Nephron (organoid): Measurements from ENCODE around the gene CFC1.
"Not testable (repeated sequence)": the region's sequence is repeated elsewhere in the genome, so short reads cannot be mapped to it uniquely, and the experiment has no call there.

ENCODE experiments used
- H3K27ac Mint-ChIP-seq, 3 experiments: 2 replicates each; pipeline ENCODE4 v1.8.0; 2020; ENCODE audit warnings: mixed read lengths in 3 of 3, mild to moderate bottlenecking in 2 of 3, moderate library complexity in 1 of 3
- H3K27me3 Mint-ChIP-seq: 2 replicates; pipeline ENCODE4 v1.8.0; 2021; ENCODE audit warnings: low read depth, mild to moderate bottlenecking, moderate library complexity, mixed read lengths
- H3K36me3 Mint-ChIP-seq: 2 replicates; pipeline ENCODE4 v1.8.0; 2020; ENCODE audit warnings: low read depth, mixed read lengths
- H3K4me1 Mint-ChIP-seq: 2 replicates; pipeline ENCODE4 v1.8.0; 2020; ENCODE audit warnings: mixed read lengths
- H3K4me3 Mint-ChIP-seq, 3 experiments: 2 replicates each; pipeline ENCODE4 v1.8.0; 2020; ENCODE audit warnings: mild to moderate bottlenecking in 3 of 3, mixed read lengths in 3 of 3, moderate library complexity in 2 of 3
- H3K9me3 Mint-ChIP-seq: 2 replicates; pipeline ENCODE4 v1.8.0; 2020; ENCODE audit warnings: mixed read lengths

The CFC1 gene

GRCh38 chr2:130554178-130554577 lies 45.2 kb downstream of the CFC1 start:
- H3K4me1 Mint-ChIP-seq, H3K27me3 Mint-ChIP-seq, H3K4me3 Mint-ChIP-seq, H3K36me3 Mint-ChIP-seq, H3K27ac Mint-ChIP-seq, H3K9me3 Mint-ChIP-seq: not testable (repeated sequence)

DNA sequence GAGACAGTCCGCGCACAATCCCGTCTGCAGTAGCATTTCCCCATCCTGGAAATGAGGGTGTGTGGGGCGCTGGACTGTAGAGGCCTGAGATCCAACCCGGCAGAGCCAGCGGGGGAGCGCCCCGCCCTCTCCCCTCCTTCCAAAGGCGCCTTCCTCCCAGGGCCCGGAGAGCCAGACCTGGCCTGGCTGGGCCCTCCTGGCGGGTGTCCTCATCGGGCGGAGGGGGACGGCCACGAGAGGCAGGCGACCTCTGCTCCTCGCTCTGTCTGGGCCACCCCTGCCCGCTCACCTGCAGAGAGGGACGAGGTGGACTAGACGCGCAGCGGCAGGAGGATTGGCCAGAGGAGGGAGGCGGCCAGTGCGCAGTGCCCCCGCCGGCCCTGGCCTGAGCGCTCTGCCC lies 49.9 kb downstream of the CFC1 start:
- H3K36me3 Mint-ChIP-seq, H3K9me3 Mint-ChIP-seq, H3K4me3 Mint-ChIP-seq, H3K27me3 Mint-ChIP-seq, H3K27ac Mint-ChIP-seq, H3K4me1 Mint-ChIP-seq: not testable (repeated sequence)

DNA sequence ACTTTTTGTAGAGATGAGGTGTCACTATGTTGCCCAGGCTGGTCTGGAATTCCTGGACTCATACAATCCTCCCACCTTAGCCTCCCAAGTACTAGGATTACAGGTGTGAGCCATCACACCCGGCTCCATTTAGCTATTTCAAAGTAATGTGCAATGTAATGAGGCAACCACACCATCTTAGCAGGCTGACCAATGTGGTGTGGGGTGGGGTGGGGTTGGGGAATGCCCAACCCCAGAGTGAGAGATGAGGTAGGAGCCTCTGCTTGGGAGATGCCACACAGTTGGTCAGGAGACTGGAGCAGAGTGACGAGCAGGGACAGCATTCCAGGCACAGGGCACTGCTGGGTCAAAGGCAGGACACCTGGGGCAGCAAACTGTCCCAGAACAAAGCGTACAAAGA lies 51.0 kb downstream of the CFC1 start:
- H3K4me1 Mint-ChIP-seq, H3K36me3 Mint-ChIP-seq, H3K9me3 Mint-ChIP-seq, H3K27ac Mint-ChIP-seq, H3K4me3 Mint-ChIP-seq, H3K27me3 Mint-ChIP-seq: not testable (repeated sequence)

GRCh38 chr2:130544978-130545377 lies 54.4 kb downstream of the CFC1 start:
- not testable (repeated sequence) for H3K27me3 Mint-ChIP-seq, H3K27ac Mint-ChIP-seq, H3K36me3 Mint-ChIP-seq, H3K9me3 Mint-ChIP-seq, H3K4me3 Mint-ChIP-seq, H3K4me1 Mint-ChIP-seq

GRCh38 chr2:130543785-130544528 lies 55.4 kb downstream of the CFC1 start:
- H3K36me3 Mint-ChIP-seq, H3K9me3 Mint-ChIP-seq, H3K27ac Mint-ChIP-seq, H3K4me1 Mint-ChIP-seq, H3K4me3 Mint-ChIP-seq, H3K27me3 Mint-ChIP-seq: not testable (repeated sequence)

DNA sequence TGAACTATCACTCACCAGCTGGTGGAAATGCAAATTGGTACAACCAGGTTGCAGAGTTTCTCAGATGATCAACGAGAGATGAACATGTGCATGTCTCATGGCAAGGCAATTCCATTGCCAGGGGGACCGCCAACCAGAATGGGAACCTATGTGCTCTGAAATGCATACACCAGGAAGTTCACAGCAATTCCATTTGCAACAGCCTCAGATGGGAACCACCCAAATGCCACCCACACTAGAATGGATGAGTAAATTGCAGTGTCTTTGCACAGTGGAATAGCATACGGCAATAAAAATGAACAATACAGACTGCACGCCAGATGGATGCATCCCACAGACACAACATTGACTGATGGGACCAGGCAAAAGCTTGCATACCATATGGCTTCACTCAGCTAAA lies 56.6 kb downstream of the CFC1 start:
- not testable (repeated sequence) for H3K4me3 Mint-ChIP-seq, H3K27me3 Mint-ChIP-seq, H3K36me3 Mint-ChIP-seq, H3K9me3 Mint-ChIP-seq, H3K27ac Mint-ChIP-seq, H3K4me1 Mint-ChIP-seq
